NCI-H748 (cell line): ENCODE results near the gene FKBP8.
A peak's percentile ranks its signal among the peaks of the same experiment; 100 is the strongest.

Experiments
- DNase-seq: peaks from one replicate; lab custom pipeline; 2025; ENCODE audit not compliant: unreplicated experiment; lab: John Stamatoyannopoulos, UW

FKBP8 gene

GRCh38 chr19:18487576-18488402, 55.6 kb downstream of the FKBP8 start:
- no peak for DNase-seq

- no peak for DNase-seq
These were observed 56.6 kb downstream of the FKBP8 start for GRCh38 chr19:18486746-18487145.

- DNase-seq: no peak
These were observed 58.4 kb downstream of the FKBP8 start for GRCh38 chr19:18484992-18485391.

- peak; percentile 10 for DNase-seq
These were observed 60.1 kb downstream of the FKBP8 start for GRCh38 chr19:18483119-18483890.
